GM12878 (cell line): Measurements from ENCODE around the gene LRRC26. TPM values are rescaled to one million over a fixed set of nuclear protein-coding genes. Genes with fewer than 3 reads are reported as not detected.
A peak's percentile ranks its signal among the peaks of the same experiment; 100 is the strongest.

ENCODE experiments used
- ATAC-seq: fragments of 200-7000 bp; cut with Tn5 transposase; 3 replicates; pipeline ENCODE4 v1.9.1; 2020; ENCODE audit warnings: mild to moderate bottlenecking, moderate library complexity
- BruUV-seq: library from RNA; stranded (reverse); fragments of 400-500 nt; replicated peaks from 2 replicates; lab custom pipeline; 2021; lab: Mats Ljungman, UMichigan
- CTCF ChIA-PET: fragments of 300-600 bp; sonication (Branson Sonifier 250); formaldehyde crosslinking; extraction: SDS; loops from one replicate; lab custom pipeline; 2021; ENCODE audit warnings: inconsistent platforms; lab: Yijun Ruan, JAX
- POLR2A ChIA-PET: fragments of 350-600 bp; formaldehyde crosslinking; extraction: SDS; loops from one replicate; lab custom pipeline; 2021; ENCODE audit warnings: inconsistent platforms; lab: Charles Lee
- RAD21 ChIA-PET: fragments of 300-600 bp; sonication (Branson Sonifier 250); formaldehyde crosslinking; loops from one replicate; lab custom pipeline; 2023; ENCODE audit warnings: antibody characterized with exemption; ENCODE audit not compliant: unreplicated experiment; lab: Charles Lee
- SMC1A ChIA-PET: fragments of 300-600 bp; sonication (Branson Sonifier 250); formaldehyde crosslinking; loops from one replicate; lab custom pipeline; 2023; ENCODE audit not compliant: unreplicated experiment, uncharacterized antibody; lab: Charles Lee
- DNase-seq: peaks from one replicate; pipeline ENCODE4 v3.0.0-alpha.2; 2011; ENCODE audit warnings: low read depth, low spot score
- FAIRE-seq: peaks from 3 replicates; lab custom pipeline; 2011; peaks lifted over from hg19 to GRCh38; lab: Jason Lieb, UNC
- H2AFZ ChIP-seq: 2 replicates; pipeline ENCODE4 v1.6.0; 2011; ENCODE audit warnings: low read depth, low read length, control low read depth; ENCODE audit not compliant: control insufficient read depth
- H3K27ac ChIP-seq: 2 replicates; pipeline ENCODE4 v1.5.1; 2011; ENCODE audit warnings: control low read depth; ENCODE audit not compliant: control insufficient read depth, insufficient read depth
- H3K27me3 ChIP-seq, 2 experiments: replicated peaks in 1 of 2; 2 replicates each; pipeline versions ENCODE4 v1.6.0 to v1.6.1; 2011; ENCODE audit warnings: low read length in 1 of 2; ENCODE audit not compliant: control insufficient read depth in 2 of 2, insufficient read depth in 2 of 2
- H3K36me3 ChIP-seq, 2 experiments: 2 replicates each; pipeline ENCODE4 v1.5.1; 2011; ENCODE audit warnings: low read length in 1 of 2; ENCODE audit not compliant: control insufficient read depth in 2 of 2, insufficient read depth in 2 of 2
- H3K4me1 ChIP-seq: 2 replicates; pipeline ENCODE4 v1.6.1; 2011; ENCODE audit warnings: mild to moderate bottlenecking, low read length, moderate library complexity, mixed read lengths; ENCODE audit not compliant: control insufficient read depth, insufficient read depth
- H3K4me2 ChIP-seq: 2 replicates; pipeline ENCODE4 v1.6.0; 2011; ENCODE audit warnings: control low read depth; ENCODE audit not compliant: control insufficient read depth, insufficient read depth
- H3K4me3 ChIP-seq: fragments of 200-600 bp; sonication (generic); 2 replicates; pipeline ENCODE4 v1.5.1; 2016
- H3K79me2 ChIP-seq: 2 replicates; pipeline ENCODE4 v1.6.0; 2011; ENCODE audit warnings: low read length; ENCODE audit not compliant: control insufficient read depth, insufficient read depth
- H3K9ac ChIP-seq: 2 replicates; pipeline ENCODE4 v1.8.0; 2011; ENCODE audit warnings: low read length, control low read depth, mixed read lengths; ENCODE audit not compliant: control insufficient read depth, insufficient read depth
- H3K9me3 ChIP-seq: replicated peaks from 3 replicates; pipeline ENCODE4 v1.5.1; 2011; ENCODE audit warnings: mild to moderate bottlenecking, low read length; ENCODE audit not compliant: control insufficient read depth, insufficient read depth
- H4K20me1 ChIP-seq: 2 replicates; pipeline ENCODE4 v1.6.0; 2011; ENCODE audit not compliant: control insufficient read depth, insufficient read depth
- EP300 ChIP-seq, 2 experiments: fragments of 150-350 bp in 1 of 2; IDR thresholded peaks; 2 replicates each; pipeline ENCODE4 v1.6.1; 2011 to 2012; ENCODE audit warnings: low read depth in 2 of 2, low read length in 2 of 2, borderline replicate concordance in 1 of 2, improper control_type of control experiment in 1 of 2, inconsistent platforms in 1 of 2; ENCODE audit not compliant: control insufficient read depth in 1 of 2
- MEF2A ChIP-seq: IDR thresholded peaks from 2 replicates; pipeline ENCODE4 v1.6.1; 2011; ENCODE audit warnings: low read depth, mild to moderate bottlenecking, low read length, moderate library complexity; ENCODE audit not compliant: insufficient read depth
- MXI1 ChIP-seq: fragments of 150-350 bp; IDR thresholded peaks from 2 replicates; pipeline ENCODE4 v1.6.1; 2011; ENCODE audit warnings: low read depth, mild to moderate bottlenecking, inconsistent platforms, low read length, improper control_type of control experiment
- MYB ChIP-seq: fragments of 150-350 bp; IDR thresholded peaks from 2 replicates; pipeline ENCODE4 v1.6.1; 2014; ENCODE audit warnings: mild to moderate bottlenecking, low read depth, low read length, borderline replicate concordance
- PAX8 ChIP-seq: fragments of 450-650 bp; IDR thresholded peaks from 2 replicates; pipeline ENCODE4 v1.6.1; 2017; ENCODE audit warnings: mild to moderate bottlenecking, moderate library complexity
- POLR2AphosphoS5 ChIP-seq: IDR thresholded peaks from 2 replicates; pipeline ENCODE4 v1.6.1; 2011; ENCODE audit warnings: mild to moderate bottlenecking, low read length, inconsistent platforms
- SIN3A ChIP-seq: IDR thresholded peaks from 2 replicates; pipeline ENCODE4 v1.6.1; 2012; ENCODE audit warnings: low read depth, low read length, improper control_type of control experiment
- TARDBP ChIP-seq: IDR thresholded peaks from 2 replicates; pipeline ENCODE4 v1.6.1; 2016; ENCODE audit warnings: borderline replicate concordance
- ZNF207 ChIP-seq: fragments of 450-650 bp; IDR thresholded peaks from 2 replicates; pipeline ENCODE4 v1.6.1; 2014; ENCODE audit warnings: antibody characterized with exemption, mild to moderate bottlenecking, borderline replicate concordance
- WGBS: methylation state at CpG from one replicate; pipeline ENCODE4 v1.1.6; 2016; ENCODE audit warnings: low lambda C conversion rate; ENCODE audit not compliant: insufficient replicate concordance, insufficient coverage; ENCODE audit errors: missing lambda C conversion rate; 5-methylcytosine and 5-hydroxymethylcytosine counted together
- in situ Hi-C: fragments of 300-500 bp; cut with MboI; formaldehyde crosslinking; loops from 9 replicates; pipeline ENCODE4 v1.14.3; 2018; ENCODE audit warnings: mixed read lengths
- intact Hi-C: fragments of 100-400 bp; cut with micrococcal nuclease; formaldehyde crosslinking; loops from one replicate; pipeline ENCODE4 v1.14.2; 2022; ENCODE audit not compliant: unreplicated experiment
- polyA plus RNA-seq, 11 experiments: library from polyadenylated mRNA; depleted of rRNA in 4 of 11; unstranded in 6 of 11; stranded (reverse) in 5 of 11; fragments of >200 nt; fragmentation: Nextera tagmentation in 4 of 11; fragmentation: Illumina TruSeq in 1 of 11; extraction: Ambion mirVana in 4 of 11; extraction: Trizol in 1 of 11; gene quantifications; 1 replicate in 1 of 11; 2 replicates in 10 of 11; pipeline versions ENCODE4 v1.2.1 to v1.2.3, GENCODE V29; 2011 to 2016; ENCODE audit warnings: inconsistent platforms in 2 of 11, missing spikeins in 2 of 11, low read depth in 1 of 11
- total RNA-seq, 4 experiments: library from RNA; depleted of rRNA in 3 of 4; stranded (reverse); fragments of >200 nt in 3 of 4; fragmentation: Illumina TruSeq in 1 of 4; extraction: Trizol in 1 of 4; gene quantifications; 2 replicates each; pipeline versions ENCODE4 v1.2.1 to v1.2.3, GENCODE V29; 2013 to 2021
- TF ChIP-seq, protein P1 (sequence below): fragments of 450-650 bp; IDR thresholded peaks from 2 replicates; pipeline ENCODE4 v1.6.1; 2017; ENCODE audit warnings: mild to moderate bottlenecking, moderate library complexity
- TF ChIP-seq, protein P2 (sequence below): IDR thresholded peaks from 2 replicates; pipeline ENCODE4 v1.6.1; 2012; ENCODE audit warnings: low read length, inconsistent platforms
- TF ChIP-seq, protein P3 (sequence below): fragments of 450-650 bp; formaldehyde crosslinking; IDR thresholded peaks from 2 replicates; pipeline ENCODE4 v1.4.0; 2022; ENCODE audit warnings: mild to moderate bottlenecking, moderate library complexity

LRRC26 gene
- total and polyA plus RNA-seq, 10 of the 15 experiments (the other 5 are each of a cell fraction or from before 2014, with no cell fraction given), result 0.29 to 0.91 (median 0.64) TPM; not detected in 5

DNA sequence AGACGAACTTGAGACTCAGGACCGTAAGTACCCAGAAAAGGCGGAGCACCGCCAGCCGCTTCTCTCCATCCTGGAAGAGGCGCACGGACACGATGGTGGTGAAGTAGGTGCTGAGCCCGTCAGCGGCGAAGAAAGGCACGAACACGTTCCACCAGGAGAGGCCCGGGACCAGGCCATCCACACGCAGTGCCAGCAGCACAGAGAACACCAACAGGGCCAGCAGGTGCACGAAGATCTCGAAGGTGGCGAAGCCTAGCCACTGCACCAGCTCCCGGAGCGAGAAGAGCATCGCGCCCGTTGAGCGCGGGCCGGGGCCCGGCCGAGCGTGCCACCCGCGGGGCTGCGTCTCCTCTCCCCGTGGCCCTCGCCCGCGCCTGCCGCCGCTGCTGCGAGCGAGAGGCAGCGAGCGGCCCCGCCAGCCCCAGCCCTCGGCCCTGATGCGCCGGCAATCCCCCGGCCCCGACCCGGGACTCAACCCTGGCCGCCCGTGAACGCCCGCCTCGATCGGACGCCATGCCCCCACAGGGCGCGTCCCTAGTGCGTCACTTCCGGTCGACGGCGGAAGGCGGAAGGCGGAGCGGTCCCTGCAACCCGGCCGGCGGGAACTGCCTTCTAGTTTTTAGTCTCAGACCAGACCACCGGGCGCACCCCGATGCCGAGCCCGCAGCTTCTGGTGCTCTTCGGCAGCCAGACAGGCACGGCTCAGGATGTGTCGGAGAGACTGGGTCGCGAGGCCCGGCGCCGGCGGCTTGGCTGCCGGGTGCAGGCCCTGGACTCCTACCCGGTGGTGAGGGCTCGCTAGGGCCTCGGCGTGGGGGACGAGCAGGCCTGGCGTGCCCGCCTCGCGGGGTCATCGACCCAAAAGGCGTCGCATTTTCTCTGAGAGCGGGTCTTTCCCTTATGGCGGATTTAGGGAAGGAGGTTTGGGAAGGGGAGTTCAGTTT, 35.5 kb upstream of the LRRC26 start, which contains the start of the genes NDOR1 and TMEM203:
NDOR1 (plus strand) TSS at position 575 of the 944 bp plus-strand sequence; CDS start at position 653, 78 bp downstream.
TMEM203 (minus strand) TSS at position 523 of the 944 bp plus-strand sequence; CDS start at position 289, 234 bp downstream.
- ChIA-PET RAD21 (interaction anchor here (1.3 to 1.6 kb wide), 3 partner anchors 16 to 17 kb away, joined by 3 to 9 read pairs (median 5); partner anchors contain the start of genes RNF208 and SSNA1), POLR2A (interaction anchor here (1.3 to 8.0 kb wide), 8 partner anchors 16 to 136 kb away, joined by 3 to 68 read pairs (median 6); partner anchors contain the start of genes CYSRT1, MAN1B1, NELFB and RNF208), CTCF (interaction anchor here (1.3 to 2.2 kb wide), 6 partner anchors 16 to 137 kb away, joined by 3 to 10 read pairs (median 6); partner anchors contain the start of genes ANAPC2, RNF224 and SSNA1), SMC1A (no interaction called here)
- H3K9me3 ChIP-seq, result no peaks in the 10 kb centered on the region
- peaks cover 45% of the 10 kb centered on the region for H3K79me2 ChIP-seq
- H3K36me3 ChIP-seq, result 0 out of 4 replicates have a peak, but pooled peaks cover 0 to 4% of the 10 kb centered on the region in 2 experiments
- peak; percentile 19 for DNase-seq
- peak; percentile 27 for FAIRE-seq
- peak within 1 kb of the TSS; percentile 75 for H3K27ac ChIP-seq
- BruUV-seq, result no TSS peak
- H3K4me1 ChIP-seq, result peaks cover 38% of the 10 kb centered on the region
- H4K20me1 ChIP-seq, result no peaks in the 10 kb centered on the region
- no peaks in the 10 kb centered on the region for H3K27me3 ChIP-seq
- in situ Hi-C loops (no loop called here), intact Hi-C loops (no loop called here)
- peak within 1 kb of the TSS; percentile 93 for H3K4me2 ChIP-seq
- 1% methylated on average over 93 of the region's 98 CpGs for WGBS
- H2AFZ ChIP-seq, result peak within 1 kb of the TSS; percentile 81
- peak; percentile 64 for ATAC-seq
- peak within 1 kb of the TSS; percentile 95 for H3K4me3 ChIP-seq
- H3K9ac ChIP-seq, result peak within 1 kb of the TSS; percentile 98
- TF ChIP-seq MEF2A, result no peak
- no peak for TF ChIP-seq PAX8
- TF ChIP-seq, protein P1, sequence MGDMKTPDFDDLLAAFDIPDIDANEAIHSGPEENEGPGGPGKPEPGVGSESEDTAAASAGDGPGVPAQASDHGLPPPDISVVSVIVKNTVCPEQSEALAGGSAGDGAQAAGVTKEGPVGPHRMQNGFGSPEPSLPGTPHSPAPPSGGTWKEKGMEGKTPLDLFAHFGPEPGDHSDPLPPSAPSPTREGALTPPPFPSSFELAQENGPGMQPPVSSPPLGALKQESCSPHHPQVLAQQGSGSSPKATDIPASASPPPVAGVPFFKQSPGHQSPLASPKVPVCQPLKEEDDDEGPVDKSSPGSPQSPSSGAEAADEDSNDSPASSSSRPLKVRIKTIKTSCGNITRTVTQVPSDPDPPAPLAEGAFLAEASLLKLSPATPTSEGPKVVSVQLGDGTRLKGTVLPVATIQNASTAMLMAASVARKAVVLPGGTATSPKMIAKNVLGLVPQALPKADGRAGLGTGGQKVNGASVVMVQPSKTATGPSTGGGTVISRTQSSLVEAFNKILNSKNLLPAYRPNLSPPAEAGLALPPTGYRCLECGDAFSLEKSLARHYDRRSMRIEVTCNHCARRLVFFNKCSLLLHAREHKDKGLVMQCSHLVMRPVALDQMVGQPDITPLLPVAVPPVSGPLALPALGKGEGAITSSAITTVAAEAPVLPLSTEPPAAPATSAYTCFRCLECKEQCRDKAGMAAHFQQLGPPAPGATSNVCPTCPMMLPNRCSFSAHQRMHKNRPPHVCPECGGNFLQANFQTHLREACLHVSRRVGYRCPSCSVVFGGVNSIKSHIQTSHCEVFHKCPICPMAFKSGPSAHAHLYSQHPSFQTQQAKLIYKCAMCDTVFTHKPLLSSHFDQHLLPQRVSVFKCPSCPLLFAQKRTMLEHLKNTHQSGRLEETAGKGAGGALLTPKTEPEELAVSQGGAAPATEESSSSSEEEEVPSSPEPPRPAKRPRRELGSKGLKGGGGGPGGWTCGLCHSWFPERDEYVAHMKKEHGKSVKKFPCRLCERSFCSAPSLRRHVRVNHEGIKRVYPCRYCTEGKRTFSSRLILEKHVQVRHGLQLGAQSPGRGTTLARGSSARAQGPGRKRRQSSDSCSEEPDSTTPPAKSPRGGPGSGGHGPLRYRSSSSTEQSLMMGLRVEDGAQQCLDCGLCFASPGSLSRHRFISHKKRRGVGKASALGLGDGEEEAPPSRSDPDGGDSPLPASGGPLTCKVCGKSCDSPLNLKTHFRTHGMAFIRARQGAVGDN, result peak; percentile 71
- peak; percentile 84; the same call in 1 of the 2 replicates for TF ChIP-seq POLR2AphosphoS5
- TF ChIP-seq MYB, result no peak
- TF ChIP-seq, protein P2, sequence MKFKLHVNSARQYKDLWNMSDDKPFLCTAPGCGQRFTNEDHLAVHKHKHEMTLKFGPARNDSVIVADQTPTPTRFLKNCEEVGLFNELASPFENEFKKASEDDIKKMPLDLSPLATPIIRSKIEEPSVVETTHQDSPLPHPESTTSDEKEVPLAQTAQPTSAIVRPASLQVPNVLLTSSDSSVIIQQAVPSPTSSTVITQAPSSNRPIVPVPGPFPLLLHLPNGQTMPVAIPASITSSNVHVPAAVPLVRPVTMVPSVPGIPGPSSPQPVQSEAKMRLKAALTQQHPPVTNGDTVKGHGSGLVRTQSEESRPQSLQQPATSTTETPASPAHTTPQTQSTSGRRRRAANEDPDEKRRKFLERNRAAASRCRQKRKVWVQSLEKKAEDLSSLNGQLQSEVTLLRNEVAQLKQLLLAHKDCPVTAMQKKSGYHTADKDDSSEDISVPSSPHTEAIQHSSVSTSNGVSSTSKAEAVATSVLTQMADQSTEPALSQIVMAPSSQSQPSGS, result no peak
- no peak for TF ChIP-seq EP300 (IDR thresholded peaks at IDR 0.05; ENCODE audit: borderline replicate concordance in 1 of 2, control insufficient read depth in 1 of 2, low read depth in 2 of 2, low read length in 2 of 2)
- TF ChIP-seq SIN3A, result peak; percentile 95
- TF ChIP-seq ZNF207, result peak; percentile 93
- TF ChIP-seq TARDBP, result peak; percentile 64; the same call in 1 of the 2 replicates
- TF ChIP-seq MXI1, result peak; percentile 89
- TF ChIP-seq, protein P3, sequence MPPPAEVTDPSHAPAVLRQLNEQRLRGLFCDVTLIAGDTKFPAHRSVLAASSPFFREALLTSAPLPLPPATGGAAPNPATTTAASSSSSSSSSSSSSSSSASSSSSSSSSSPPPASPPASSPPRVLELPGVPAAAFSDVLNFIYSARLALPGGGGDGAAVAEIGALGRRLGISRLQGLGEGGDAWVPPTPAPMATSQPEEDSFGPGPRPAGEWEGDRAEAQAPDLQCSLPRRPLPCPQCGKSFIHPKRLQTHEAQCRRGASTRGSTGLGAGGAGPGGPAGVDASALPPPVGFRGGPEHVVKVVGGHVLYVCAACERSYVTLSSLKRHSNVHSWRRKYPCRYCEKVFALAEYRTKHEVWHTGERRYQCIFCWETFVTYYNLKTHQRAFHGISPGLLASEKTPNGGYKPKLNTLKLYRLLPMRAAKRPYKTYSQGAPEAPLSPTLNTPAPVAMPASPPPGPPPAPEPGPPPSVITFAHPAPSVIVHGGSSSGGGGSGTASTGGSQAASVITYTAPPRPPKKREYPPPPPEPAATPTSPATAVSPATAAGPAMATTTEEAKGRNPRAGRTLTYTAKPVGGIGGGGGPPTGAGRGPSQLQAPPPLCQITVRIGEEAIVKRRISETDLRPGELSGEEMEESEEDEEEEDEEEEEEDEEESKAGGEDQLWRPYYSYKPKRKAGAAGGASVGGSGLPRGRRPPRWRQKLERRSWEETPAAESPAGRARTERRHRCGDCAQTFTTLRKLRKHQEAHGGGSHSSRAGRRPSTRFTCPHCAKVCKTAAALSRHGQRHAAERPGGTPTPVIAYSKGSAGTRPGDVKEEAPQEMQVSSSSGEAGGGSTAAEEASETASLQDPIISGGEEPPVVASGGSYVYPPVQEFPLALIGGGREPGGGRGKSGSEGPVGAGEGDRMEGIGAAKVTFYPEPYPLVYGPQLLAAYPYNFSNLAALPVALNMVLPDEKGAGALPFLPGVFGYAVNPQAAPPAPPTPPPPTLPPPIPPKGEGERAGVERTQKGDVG (CRISPR knock-in tag), result no peak
